ENCODE results near the gene ARFGAP3.

DNA sequence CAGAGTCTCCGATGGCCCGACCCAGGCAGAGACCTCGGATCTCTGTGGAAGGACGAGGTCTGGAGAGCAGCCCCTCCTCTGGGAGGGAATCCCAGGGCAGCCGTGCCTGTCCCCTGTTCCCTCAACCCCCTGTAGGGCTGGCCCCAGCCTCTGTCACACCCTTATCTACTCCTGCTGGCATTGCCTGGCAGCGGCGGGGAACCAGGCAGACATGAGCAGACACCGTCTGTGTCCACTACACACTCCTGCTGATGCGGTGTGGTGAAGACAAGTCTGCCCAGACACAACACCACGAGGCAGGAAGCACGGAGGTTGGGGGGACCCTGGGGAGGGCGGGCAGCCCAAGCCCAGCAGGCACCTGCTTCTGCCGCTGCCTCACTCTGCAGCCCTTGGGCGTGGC is 83.9 kb downstream of the ARFGAP3 start:
- TF ChIP-seq, protein P1, sequence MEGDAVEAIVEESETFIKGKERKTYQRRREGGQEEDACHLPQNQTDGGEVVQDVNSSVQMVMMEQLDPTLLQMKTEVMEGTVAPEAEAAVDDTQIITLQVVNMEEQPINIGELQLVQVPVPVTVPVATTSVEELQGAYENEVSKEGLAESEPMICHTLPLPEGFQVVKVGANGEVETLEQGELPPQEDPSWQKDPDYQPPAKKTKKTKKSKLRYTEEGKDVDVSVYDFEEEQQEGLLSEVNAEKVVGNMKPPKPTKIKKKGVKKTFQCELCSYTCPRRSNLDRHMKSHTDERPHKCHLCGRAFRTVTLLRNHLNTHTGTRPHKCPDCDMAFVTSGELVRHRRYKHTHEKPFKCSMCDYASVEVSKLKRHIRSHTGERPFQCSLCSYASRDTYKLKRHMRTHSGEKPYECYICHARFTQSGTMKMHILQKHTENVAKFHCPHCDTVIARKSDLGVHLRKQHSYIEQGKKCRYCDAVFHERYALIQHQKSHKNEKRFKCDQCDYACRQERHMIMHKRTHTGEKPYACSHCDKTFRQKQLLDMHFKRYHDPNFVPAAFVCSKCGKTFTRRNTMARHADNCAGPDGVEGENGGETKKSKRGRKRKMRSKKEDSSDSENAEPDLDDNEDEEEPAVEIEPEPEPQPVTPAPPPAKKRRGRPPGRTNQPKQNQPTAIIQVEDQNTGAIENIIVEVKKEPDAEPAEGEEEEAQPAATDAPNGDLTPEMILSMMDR (IDR thresholded peaks at IDR 0.05), result no peak
- TF ChIP-seq POLR2A (IDR thresholded peaks at IDR 0.05) (no peak), POLR2AphosphoS5 (IDR thresholded peaks at IDR 0.05) (no peak), EP300 (IDR thresholded peaks at IDR 0.05) (no peak)

All from sigmoid colon (tissue), 4 donors.